Epidermal melanocyte (primary cell): Measurements from ENCODE around the gene PHLDA2.

Experiments used
- DNase-seq: peaks from one replicate; pipeline ENCODE4 v3.0.0; 2011; ENCODE audit warnings: low spot score; ENCODE audit not compliant: insufficient read length

Gene PHLDA2

DNA sequence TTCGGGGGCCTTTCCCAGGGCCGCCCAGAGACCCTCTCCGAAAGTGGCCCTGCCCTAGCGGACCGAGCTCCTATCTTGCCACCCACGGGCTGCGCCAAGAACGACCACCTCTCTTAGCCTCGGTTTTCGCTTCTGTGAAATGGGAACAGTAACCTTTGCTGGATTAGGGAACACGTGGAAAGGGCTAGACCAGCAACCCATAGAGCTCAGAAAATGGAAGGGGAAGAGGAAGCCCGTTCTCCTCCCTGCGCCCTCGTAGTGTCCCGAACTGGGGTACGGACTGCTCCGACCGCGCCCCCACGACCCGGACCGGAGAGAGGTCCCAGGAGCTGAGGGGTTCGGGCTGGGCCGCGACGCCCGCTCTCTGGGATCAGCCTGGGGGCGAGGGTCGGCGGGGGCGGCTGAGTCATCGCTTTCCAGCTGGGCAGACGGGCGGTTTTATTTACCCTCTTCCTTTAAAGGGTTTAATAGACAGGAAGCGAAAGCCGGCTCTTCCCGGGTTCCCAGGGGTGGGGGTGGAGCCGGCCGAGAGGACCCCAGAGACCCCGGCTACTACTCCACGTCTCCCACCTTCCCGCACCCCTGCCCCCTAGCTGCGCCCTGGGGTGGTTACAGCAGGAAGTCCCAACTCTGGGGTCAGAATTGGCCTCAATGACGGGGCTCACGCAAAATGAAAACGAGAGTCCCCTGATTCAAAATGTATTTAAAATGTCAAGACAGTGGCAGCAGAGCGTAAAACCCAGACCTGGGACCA, 907 bp upstream of the PHLDA2 start:
- no peak for DNase-seq

DNA sequence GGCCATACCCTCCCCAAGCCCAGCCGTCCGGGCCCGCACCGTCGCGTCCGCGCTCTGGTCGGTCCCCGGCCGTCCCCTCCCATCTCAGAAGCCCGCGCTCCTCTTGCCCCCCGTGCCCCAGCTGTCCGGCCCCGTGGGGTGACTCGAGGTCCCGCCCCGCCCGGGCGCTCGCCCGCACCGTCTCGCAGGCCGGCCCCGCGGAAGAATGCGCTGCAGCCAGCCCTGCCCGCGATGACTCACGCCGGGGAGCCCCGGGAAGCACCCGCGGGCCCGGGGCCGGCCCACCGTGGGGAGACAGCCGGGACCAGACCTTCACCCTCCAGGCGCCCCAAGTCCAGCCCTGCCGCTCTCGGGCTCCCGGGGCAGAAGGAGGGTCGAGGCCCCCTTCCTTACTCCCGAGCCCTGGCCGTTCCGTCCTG, 320 bp upstream of the PHLDA2 start:
- DNase-seq: peak; percentile 77

DNA sequence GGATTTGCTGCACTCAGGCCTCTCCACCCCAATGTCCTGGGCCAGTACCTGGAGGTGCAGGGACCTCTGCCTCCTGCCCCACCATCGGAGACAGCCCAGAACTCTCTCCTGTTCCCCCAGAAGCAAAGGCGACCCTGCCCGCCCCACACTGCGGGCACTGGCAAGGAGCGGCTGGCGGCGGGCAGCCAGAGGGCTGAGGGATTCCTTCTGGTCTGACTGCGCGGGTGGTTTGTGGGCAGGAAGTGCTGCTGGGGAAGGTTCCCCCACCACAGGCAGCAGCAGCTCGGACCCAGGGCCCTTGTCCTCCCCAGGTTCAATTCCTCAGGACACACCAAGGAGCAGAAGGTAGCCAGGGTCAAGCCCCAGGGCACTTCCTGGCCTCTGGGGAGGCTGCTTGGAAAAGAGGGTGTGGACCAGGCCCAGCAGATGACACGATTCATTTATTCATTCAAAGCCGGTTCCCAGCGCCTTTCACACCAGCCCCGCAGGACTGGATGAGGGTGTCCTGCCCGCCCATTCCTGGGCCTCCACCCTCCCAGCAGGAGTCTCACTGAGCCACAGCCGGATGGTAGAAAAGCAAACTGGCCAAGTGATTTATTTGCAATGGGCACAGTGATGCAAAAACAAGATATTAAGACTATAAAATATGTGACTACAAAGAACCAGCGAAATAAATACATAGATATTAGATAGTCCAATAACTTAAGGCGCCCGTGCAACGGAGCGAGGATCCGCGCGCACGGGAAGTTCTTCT, 1.2 kb downstream of the PHLDA2 start:
- DNase-seq: peak; percentile 69

DNA sequence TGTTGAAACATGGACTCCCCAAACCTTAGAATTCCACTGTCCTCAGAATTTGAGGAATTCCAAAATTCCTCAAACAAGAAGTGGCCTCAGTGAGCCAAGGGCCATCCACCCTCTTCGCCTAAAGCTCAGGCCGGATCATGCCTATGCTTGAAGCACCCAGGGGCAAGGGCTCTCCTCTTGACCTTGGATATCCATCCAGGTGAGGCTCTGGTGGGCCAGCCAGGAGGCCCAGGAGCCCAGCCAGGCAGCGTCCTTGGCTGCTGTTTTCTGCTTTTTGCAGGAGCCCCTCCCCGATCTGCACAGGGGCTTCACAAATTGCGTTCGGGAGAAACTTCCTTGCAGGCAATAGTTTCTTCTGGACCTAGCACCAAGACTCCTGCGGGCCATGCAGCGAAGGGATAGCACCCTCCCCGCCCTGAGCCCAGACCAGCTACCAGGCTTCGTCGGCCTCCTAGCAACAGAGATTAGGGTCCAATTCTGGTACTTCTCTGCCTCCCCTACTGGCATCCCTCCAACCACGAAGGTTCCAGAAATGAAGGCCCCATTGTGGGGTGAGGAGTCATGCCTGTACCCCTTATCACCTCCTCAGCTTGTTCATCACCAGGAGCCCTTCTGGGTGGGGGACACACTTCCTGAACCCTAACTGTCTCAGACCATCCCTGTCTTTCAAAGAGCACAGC, 2.0 kb downstream of the PHLDA2 start:
- DNase-seq: no peak

DNA sequence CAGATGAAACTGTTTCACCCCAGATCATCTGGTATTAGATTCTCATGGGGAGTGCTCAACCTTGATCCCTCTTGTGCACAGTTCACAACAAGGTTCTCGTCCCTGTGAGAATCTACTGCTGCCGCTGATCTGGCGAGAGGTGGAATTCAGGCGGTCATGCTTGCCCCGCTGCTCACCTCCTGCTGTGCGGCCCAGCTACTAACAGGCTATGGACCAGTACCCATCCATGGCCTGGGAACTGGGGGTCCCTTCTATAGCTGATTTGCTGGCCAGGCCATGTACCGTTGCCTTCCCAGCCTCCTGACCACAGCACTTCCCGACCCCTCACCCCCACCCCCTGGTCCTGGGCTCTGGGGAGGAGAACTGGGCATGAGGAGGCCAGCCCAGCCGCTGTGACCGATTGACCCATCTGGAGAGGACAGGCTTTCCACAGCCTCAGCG, 2.6 kb downstream of the PHLDA2 start:
- no peak for DNase-seq

DNA sequence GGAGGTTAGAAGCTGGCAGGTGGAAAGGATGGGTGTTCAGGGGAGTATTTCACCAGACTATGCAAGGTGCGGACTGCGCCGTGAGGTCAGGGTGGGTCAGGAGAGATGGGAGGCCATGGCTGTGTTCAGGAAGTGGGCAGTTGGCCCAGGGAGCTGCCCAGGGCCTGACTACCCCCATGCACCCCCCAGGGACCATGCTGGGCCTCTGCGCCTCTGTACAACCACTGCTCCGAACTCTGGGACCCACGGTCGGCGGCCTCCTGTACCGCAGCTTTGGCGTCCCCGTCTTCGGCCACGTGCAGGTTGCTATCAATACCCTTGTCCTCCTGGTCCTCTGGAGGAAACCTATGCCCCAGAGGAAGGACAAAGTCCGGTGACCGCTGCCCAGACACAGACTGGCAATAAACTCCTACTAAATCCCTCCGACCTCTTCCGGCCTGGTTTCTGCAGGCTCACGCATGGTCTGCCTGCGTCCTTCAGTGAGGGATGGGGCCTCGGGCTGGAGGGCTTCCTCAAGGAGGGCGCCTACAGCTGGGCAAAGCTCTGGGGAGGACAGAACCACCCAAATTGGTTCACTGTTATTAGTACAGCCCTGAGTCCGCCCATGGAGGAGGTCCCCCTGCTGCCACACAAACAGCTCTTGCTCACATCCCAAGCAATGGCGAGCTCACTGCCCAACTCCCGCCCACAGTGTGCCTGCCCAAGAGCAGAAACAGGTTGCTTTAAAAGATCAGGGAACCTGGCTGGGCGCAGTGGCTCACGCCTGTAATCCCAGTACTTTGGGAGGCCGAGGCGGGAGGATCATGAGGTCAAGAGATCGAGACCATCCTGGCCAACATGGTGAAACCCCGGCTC, 4.2 kb downstream of the PHLDA2 start:
- no peak for DNase-seq

DNA sequence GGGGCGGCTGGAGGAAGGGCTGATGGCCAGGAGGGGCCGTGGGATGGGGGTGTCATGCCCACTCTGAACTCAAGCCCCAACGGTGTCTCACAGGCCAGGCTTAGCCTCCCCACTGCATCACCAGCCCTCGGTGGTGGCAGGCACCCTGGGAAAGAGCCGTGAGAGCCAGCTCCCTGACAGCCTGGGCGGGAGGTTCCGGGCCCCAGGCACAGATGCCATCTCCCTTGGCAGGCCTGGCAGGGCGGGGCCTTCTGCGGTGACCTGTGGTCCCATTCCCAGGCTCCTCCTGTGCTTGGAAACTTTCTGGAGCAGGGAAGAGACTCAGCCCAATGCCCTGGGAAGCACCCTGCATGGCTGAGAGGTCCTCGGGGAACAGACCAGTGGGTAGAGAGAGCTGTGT, 4.8 kb downstream of the PHLDA2 start:
- DNase-seq: no peak

DNA sequence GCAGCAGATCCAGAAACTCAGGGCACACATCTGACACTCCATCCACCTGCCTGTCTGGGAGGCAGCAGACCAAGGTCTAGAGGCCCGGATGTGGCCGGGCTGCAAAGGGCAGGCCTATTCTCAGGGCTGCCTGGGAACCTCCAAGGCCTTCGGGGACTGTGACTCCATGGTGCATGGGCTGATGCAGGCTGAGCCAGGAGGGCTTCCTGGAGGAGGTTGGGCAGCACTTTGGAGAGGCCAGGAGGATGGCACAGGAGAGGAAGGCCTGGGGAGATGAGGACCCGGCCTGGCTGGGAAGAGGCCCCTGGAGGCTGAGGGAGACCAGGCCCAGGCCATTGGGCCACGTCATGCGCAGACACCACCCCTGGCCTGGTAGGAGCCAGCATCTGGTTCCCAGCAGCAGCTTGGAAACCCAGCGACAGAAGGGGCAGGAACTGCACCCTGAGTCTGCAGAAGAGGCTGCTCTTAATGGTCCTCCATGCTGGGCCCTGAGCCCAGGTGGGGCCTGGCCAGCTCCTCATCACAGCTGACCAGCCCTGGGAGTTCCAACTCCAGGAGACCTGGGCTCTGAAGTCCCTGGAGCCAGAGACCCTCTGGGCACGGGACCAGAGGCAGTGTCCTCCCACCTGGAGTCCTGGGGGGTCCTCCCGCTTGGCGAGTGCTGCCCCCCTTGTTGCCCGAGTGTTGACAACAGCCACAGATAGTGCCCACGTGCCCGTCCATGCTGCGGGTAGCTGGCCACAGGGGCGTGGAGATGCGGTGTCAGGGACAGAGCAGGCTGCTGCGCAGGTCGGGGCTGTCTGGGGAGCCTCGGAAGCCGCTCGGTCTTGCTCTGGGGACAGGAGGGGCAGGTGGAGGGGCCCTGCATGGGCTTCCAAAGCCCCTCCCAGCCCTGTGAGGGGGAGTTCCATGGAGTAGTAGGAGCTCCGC, 5.5 kb downstream of the PHLDA2 start:
- DNase-seq: no peak

DNA sequence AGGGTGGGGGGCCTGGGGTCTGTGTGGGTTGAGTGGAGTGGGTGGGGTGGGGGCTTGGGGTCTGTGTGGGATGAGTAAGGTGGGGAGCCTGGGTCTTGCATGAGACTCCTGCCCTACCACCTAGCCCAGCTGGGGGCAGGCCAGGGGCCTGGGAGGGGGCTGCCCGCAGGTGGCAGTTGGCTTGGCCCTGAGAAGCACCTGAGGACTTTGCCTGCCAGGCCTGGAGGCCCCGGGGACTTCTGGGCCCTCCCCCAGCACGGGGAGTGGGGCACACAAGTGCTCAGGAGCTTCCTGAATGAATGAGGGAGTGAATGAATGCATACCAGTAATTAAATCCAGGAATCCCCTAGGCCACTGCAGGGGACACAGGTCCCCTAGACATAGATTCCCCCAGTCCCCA, 6.6 kb downstream of the PHLDA2 start:
- no peak for DNase-seq

DNA sequence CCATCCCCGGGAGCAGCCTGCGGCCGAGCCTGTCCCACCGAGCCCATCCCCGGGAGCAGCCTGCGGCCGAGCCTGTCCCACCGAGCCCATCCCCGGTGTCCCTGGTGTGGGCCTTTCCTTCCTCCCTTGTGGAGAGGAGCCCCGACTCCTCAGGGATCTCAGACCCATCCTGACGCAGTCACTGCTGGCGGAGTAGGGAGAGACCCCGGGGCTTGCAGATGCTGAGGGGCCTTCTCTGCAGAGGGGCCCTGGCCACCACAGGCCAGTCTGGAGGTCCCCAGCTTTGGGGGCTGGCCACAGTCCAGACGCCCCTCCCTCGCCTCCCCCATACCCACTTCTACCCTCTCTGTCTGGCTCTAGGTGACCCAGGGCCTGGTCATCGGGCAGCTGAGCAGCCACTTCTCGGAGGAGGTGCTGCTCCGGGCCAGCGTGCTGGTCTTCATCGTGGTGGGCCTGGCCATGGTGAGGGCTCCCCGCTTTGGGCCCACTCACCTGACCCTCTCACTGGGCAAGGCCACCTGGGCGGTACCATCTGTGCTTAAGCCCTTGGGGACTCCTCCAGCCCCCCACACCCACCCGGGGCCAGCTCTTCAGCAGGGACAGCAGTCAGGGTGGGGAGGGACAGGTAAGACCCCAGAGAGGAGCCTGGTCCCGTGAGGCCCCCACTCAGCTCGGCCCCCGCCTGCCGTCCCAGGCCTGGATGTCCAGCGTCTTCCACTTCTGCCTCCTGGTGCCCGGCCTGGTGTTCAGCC, 7.3 kb downstream of the PHLDA2 start:
- DNase-seq: no peak

DNA sequence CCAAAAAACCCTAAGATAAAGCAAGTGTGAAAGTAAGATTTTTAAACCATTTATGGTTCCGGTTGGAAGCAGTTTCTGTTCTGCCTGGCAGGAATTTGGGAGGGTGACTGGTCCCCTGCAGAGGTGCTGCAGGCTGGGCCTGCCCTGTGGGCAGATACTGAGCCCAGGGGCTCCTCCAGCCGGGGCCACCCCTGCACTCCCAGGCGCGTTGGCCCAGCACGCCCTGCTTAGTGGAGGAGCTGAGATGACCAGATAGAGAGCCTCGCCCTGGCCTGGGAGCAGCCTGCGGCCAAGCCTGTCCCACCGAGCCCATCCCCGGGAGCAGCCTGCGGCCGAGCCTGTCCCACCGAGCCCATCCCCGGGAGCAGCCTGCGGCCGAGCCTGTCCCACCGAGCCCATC, 8.0 kb downstream of the PHLDA2 start:
- DNase-seq: no peak

DNA sequence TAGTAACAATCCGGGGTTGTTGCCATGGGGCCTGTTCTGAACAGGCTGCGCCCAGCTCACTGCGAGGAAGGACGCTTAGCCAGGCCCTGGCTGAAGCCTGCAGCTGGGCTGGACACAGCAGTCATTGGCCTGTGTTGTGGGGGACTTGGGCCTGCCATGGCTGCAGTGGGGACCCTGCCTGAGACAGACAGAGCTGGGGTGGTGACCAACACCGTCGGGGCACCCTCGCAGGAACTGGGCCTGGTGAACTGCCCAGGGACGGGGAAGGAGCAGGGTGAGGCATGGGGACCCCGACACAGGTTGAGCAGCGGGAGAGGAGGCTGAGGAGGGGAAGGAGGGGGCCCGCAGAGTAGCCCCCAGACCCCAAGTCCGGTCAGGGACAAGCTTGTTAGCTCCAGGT, 8.9 kb downstream of the PHLDA2 start:
- DNase-seq: no peak

DNA sequence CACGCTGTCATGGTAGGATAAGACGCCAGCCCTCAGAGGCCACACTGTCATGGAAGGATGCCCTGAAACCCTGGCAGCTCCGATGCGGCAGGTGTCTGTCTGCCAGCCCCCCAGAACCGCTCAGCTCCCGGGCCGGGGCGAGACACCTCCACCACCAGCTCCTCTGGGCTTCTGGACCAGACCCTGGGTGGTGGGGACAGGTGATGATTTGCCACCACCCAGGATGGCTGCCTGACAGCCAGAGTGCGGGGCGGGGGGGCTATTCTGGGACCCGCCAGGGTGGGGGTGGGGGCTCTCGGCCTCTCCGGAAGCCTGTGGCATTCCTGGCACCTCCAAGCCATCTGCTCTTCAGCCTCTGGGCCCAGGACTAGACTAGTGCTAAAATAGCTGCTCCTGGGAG, 9.4 kb downstream of the PHLDA2 start:
- no peak for DNase-seq

DNA sequence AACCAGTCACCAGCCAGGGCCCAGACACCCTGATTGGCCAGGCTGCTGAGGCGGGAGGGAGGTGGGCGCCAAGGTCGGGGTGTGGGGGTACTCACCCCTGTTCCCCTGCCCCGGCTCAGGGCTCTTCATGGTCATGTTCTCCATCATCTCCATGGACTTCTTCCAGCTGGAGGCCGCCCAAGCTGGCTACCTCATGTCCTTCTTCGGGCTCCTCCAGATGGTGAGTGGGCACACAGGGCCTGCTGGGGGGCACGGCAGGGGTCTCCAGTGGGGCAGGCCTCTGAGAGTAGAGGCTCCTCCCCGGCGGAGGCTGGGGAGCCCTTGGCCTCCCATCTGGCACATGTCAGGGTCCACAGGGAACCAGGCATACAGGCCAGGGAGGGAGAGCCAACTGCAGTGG, 10.0 kb downstream of the PHLDA2 start:
- DNase-seq: no peak

DNA sequence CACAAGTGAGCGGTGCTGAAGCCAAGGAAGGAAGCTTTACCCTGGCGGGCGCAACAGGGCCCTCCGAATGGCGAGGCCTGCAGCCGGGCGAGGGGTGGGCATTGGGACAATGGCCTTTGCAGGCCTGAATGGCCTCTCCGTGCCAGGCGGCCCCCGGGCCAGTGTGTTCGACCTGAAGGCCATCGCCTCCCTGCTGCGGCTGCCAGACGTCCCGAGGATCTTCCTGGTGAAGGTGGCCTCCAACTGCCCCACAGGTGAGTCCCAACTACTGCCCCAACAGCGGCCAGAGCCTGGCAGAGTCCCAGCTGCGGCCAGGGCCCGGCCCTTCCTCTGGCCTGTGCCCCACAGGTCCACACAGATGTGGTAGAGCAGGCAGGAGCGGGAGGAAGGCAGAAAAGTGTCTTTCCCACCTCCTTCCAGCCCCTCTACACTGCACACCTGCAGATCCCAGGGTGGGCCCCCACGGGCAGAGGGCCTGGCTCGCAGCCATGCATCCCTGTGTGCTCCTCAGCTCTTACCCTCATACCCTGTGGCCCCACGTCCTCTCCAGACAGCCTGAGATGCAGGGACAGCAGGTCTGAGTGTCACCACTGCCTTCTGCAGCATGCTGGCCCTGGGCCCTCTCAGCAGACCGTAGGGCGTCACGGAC, 11.3 kb downstream of the PHLDA2 start:
- DNase-seq: no peak

DNA sequence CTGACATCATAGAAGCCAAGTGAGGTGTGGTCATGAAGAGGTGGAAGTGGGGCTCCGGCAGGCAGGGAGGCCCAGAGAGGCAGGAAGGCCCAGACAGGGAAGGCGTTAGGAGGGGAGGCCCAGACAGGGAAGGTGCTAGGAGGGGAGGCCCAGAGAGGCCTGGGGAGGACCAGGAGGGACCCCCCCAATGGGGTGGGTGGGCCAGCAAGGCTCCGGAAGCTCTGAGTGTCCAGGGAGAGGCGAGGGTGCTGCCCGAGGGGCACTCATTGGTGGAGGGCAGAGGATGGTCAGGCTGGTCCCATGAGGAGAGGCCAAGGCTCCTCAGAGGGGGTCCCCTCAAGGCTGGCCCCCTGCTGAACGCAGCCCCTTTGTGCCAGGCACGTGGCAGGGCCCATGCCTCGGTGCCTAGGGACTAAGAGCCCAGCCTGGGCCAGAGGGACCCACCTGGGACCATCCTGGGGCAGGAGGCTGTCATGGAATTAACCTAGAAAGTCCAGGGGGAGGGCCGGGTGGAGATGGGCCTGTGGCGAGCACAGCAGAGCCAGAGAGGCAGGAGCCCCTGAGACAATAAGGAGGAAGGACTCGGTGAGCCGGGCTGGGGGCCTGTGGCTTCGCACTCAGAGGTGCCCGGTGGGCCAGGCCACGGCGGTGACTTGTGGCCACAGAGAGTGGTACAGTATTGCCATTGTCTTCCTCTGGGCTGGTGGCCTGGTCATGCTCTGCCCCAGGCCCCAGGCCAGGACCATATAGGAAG, 12.2 kb downstream of the PHLDA2 start:
- DNase-seq: no peak

DNA sequence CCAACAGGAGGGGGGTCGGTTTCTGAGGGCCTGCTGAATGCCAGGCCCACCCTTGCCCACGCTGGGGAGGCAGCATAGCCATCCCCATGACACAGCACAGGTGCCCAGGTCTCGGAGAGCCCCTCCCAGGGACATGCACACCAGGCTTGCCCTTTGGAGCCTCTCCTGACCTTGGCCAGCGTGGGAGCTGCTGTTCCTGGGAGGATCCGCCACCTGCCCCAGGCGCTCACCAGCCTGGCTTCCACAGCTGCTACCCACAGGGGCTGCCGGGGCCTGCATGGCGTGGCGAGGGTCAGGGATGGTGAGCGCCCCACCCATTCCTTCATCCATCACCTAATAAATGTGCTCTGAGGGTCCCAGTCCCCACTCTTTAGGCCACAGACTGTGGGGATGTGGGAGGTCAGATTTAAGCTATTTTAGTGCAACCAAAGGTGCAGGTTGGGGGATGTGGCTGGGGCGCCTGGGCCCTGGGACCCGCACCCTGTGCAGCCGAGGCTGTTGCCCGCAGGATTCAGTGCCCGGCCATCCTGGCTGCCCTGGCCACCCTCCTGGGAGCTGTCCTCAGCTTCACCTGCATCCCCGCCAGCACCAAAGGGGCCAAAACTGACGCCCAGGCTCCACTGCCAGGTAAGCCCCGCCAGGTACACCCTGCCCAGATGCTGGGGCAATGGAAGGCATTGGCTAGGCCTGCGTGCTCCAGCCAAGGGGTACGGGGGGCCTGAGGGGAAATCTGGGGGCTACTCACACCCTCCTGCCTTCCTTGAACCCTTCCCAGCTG, 12.9 kb downstream of the PHLDA2 start:
- DNase-seq: no peak

DNA sequence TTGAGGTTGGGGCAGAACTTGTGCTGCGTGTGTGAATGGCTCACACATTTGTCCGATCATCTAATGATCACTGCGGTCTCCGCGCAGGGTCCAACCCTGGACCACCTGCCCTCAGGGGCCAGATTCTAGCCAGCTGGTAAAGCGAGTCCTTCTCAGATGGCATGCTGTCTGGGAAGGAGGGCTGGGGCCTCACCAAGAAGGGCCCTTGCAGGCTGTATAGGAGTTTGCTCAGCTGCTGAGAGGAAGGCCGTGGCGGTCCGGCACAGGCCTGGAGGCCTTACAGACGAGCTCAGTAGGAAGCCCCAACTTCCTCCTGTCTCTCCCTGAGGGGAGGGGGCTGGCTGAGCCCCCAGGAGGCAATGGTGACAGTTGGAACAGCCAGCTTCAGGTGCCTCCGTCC, 13.7 kb downstream of the PHLDA2 start:
- DNase-seq: no peak
